ENCODE measurements around the gene KRTAP5-8. TPM values are rescaled to one million over a fixed set of nuclear protein-coding genes. Genes with fewer than 3 reads are reported as not detected.
"Not testable (repeated sequence)": the region's sequence is repeated elsewhere in the genome, so short reads cannot be mapped to it uniquely, and the experiment has no call there.

Gene KRTAP5-8
- total RNA-seq, 4 donors from 2014 or later, result 0.22 TPM; not detected in 3

- Histone ChIP-seq H3K9me3 (no peaks in the 10 kb centered on the region), H3K27me3 (peaks cover 0 to 16% (median 0%) of the 10 kb centered on the region in 4 donors), H3K36me3 (no peaks in the 10 kb centered on the region), H3K4me3 (no peak overlapping the region), H3K27ac (no peak overlapping the region), H3K4me1 (no peaks in the 10 kb centered on the region)
- no peak for TF ChIP-seq POLR2A (IDR thresholded peaks at IDR 0.05)
- no peak for TF ChIP-seq CTCF (IDR thresholded peaks at IDR 0.05)
- WGBS, 2 donors, result 17 to 83% methylated on average over 2 to 11 of the region's 11 CpGs
- DNase-seq, result no peak
- intact Hi-C loops (cut with DNase I), result no loop called here
Observed at GRCh38 chr11:71572811-71573210, 35.0 kb downstream of the KRTAP5-8 start.

- no peaks in the 10 kb centered on the region for H3K4me1 ChIP-seq
- no peak overlapping the region for H3K4me3 ChIP-seq
- no peak overlapping the region for H3K27ac ChIP-seq
- no peaks in the 10 kb centered on the region for H3K36me3 ChIP-seq
- no peak for TF ChIP-seq CTCF (IDR thresholded peaks at IDR 0.05)
- TF ChIP-seq POLR2A (IDR thresholded peaks at IDR 0.05), result no peak
- no peak for DNase-seq
- 58 to 72% methylated on average over 4 to 5 of the region's 5 CpGs for WGBS, 2 donors
- peaks cover 0 to 14% (median 0%) of the 10 kb centered on the region in 4 donors for H3K27me3 ChIP-seq
- intact Hi-C loops (cut with DNase I), result no loop called here
- no peaks in the 10 kb centered on the region for H3K9me3 ChIP-seq
Observed at GRCh38 chr11:71574418-71574817, 36.6 kb downstream of the KRTAP5-8 start.

- TF ChIP-seq POLR2A (IDR thresholded peaks at IDR 0.05), result no peak
- TF ChIP-seq CTCF (IDR thresholded peaks at IDR 0.05), result no peak
- no peak overlapping the region for H3K4me3 ChIP-seq
- intact Hi-C loops (cut with DNase I), result no loop called here
- H3K27me3 ChIP-seq, result peaks cover 0 to 8% (median 0%) of the 10 kb centered on the region in 4 donors
- H3K36me3 ChIP-seq, result no peaks in the 10 kb centered on the region
- peaks cover 0 to 7% (median 0%) of the 10 kb centered on the region in 3 donors for H3K4me1 ChIP-seq
- 58 to 79% methylated on average over 4 of the region's 4 CpGs for WGBS, 2 donors
- no peak overlapping the region for H3K27ac ChIP-seq
- H3K9me3 ChIP-seq, result no peaks in the 10 kb centered on the region
- DNase-seq, result no peak
Observed at GRCh38 chr11:71575723-71576424, 38.0 kb downstream of the KRTAP5-8 start.

- H3K27ac ChIP-seq; H3K4me3 ChIP-seq; H3K36me3 ChIP-seq; H3K9me3 ChIP-seq; H3K4me1 ChIP-seq; DNase-seq; intact Hi-C loops (cut with DNase I): not testable (repeated sequence)
- H3K27me3 ChIP-seq, result peaks cover 0 to 14% (median 0%) of the 10 kb centered on the region in 4 donors
- 91 to 100% methylated on average over 2 to 12 of the region's 41 CpGs for WGBS, 2 donors
Observed at GRCh38 chr11:71576688-71577465, 39.1 kb downstream of the KRTAP5-8 start.

- H3K4me3 ChIP-seq, result no peak overlapping the region
- no peak for DNase-seq
- no peak overlapping the region for H3K27ac ChIP-seq
- peaks cover 0 to 20% (median 0%) of the 10 kb centered on the region in 4 donors for H3K27me3 ChIP-seq
- H3K36me3 ChIP-seq, result no peaks in the 10 kb centered on the region
- 78 to 92% methylated on average over 7 of the region's 7 CpGs for WGBS, 2 donors
- no peaks in the 10 kb centered on the region for H3K9me3 ChIP-seq
- intact Hi-C loops (cut with DNase I), result no loop called here
- H3K4me1 ChIP-seq, result peaks cover 0 to 7% (median 0%) of the 10 kb centered on the region in 3 donors
- no peak for TF ChIP-seq POLR2A (IDR thresholded peaks at IDR 0.05)
- no peak for TF ChIP-seq CTCF (IDR thresholded peaks at IDR 0.05)
Observed at GRCh38 chr11:71577469-71578004, 39.7 kb downstream of the KRTAP5-8 start.

GRCh38 chr11:71579513-71579912, 41.7 kb downstream of the KRTAP5-8 start:
- intact Hi-C loops (cut with DNase I); H3K9me3 ChIP-seq; H3K36me3 ChIP-seq; H3K27ac ChIP-seq; DNase-seq; H3K4me3 ChIP-seq; H3K4me1 ChIP-seq: not testable (repeated sequence)
- H3K27me3 ChIP-seq, result peaks cover 0 to 29% (median 0%) of the 10 kb centered on the region in 4 donors
- WGBS, 2 donors, result 53 to 69% methylated on average over 6 of the region's 7 CpGs

Data from esophagus squamous epithelium (tissue), 5 donors.